Gastroesophageal sphincter (tissue), 4 donors: ENCODE results near the gene GPATCH4. TPM values are rescaled to one million over a fixed set of nuclear protein-coding genes. Genes with fewer than 3 reads are reported as not detected.

Source experiments
- ATAC-seq: fragments of 150-250 bp; one replicate; pipeline ENCODE4 v1.9.1; 2016; ENCODE audit warnings: mild to moderate bottlenecking, moderate library complexity
- H3K27ac ChIP-seq, 4 donors: fragments of 200-600 bp; sonication (generic) in 3 of 4; 1 replicate in 3 of 4; 2 replicates in 1 of 4; pipeline ENCODE4 v1.5.1; 2016 to 2019
- H3K27me3 ChIP-seq: fragments of 200-600 bp; sonication (generic); one replicate; pipeline ENCODE4 v1.5.1; 2019
- H3K36me3 ChIP-seq, 2 donors: fragments of 200-600 bp; sonication (generic); one replicate each; pipeline ENCODE4 v1.5.1; 2019; ENCODE audit warnings: control low read depth in 1 of 2
- H3K4me1 ChIP-seq, 3 donors: fragments of 200-600 bp; sonication (generic); 1 replicate in 2 of 3; 2 replicates in 1 of 3; pipeline ENCODE4 v1.5.1; 2016 to 2019; ENCODE audit warnings: control low read depth in 2 of 3
- H3K4me3 ChIP-seq, 2 donors: fragments of 200-600 bp; sonication (generic); one replicate each; pipeline ENCODE4 v1.5.1; 2019; ENCODE audit warnings: mild to moderate bottlenecking in 1 of 2, moderate library complexity in 1 of 2
- H3K9me3 ChIP-seq, 3 donors: fragments of 200-600 bp; sonication (generic); one replicate each; pipeline ENCODE4 v1.5.1; 2017 to 2019; ENCODE audit warnings: control low read depth in 2 of 3
- CTCF ChIP-seq, 4 experiments: fragments of 200-600 bp in 2 of 4; fragments of 450-650 bp in 2 of 4; sonication (generic) in 1 of 4; IDR thresholded peaks; one replicate each; pipeline ENCODE4 v1.5.1; 2017 to 2019; ENCODE audit warnings: antibody characterized with exemption in 4 of 4, mild to moderate bottlenecking in 2 of 4, moderate library complexity in 2 of 4
- EP300 ChIP-seq: sonication (generic); formaldehyde crosslinking; IDR thresholded peaks from one replicate; pipeline ENCODE4 v1.6.1; 2017; ENCODE audit warnings: antibody characterized with exemption, mild to moderate bottlenecking
- POLR2A ChIP-seq, 2 donors: fragments of 450-650 bp; IDR thresholded peaks; one replicate each; pipeline ENCODE4 v1.6.1; 2017; ENCODE audit warnings: antibody characterized with exemption in 2 of 2, mild to moderate bottlenecking in 2 of 2, moderate library complexity in 1 of 2
- POLR2AphosphoS5 ChIP-seq: sonication (generic); formaldehyde crosslinking; IDR thresholded peaks from one replicate; pipeline ENCODE4 v1.6.1; 2017; ENCODE audit warnings: antibody characterized with exemption
- WGBS, 2 donors: methylation state at CpG; one replicate each; pipeline ENCODE4 v1.1.5; 2018; ENCODE audit warnings: low coverage in 1 of 2; 5-methylcytosine and 5-hydroxymethylcytosine counted together
- total RNA-seq, 4 donors: library from RNA; depleted of rRNA; stranded (reverse); fragments of >200 nt; gene quantifications; one replicate each; pipeline ENCODE4 v1.1.0, GENCODE V29; 2016

GPATCH4 gene
- total RNA-seq, 4 donors from 2014 or later, result 18.4 to 37.2 (median 24.0) TPM

- WGBS, 2 donors, result 35 to 46% methylated on average over 4 to 5 of the region's 11 CpGs
- Histone ChIP-seq H3K4me3 (no peak overlapping the region), H3K9me3 (no peaks in the 10 kb centered on the region), H3K27ac (no peak overlapping the region), H3K4me1 (peaks cover 0 to 11% (median 0%) of the 10 kb centered on the region in 3 donors), H3K36me3 (no peaks in the 10 kb centered on the region), H3K27me3 (no peaks in the 10 kb centered on the region)
- ATAC-seq, result no peak
- TF ChIP-seq POLR2AphosphoS5, result no peak
- TF ChIP-seq CTCF (IDR thresholded peaks at IDR 0.05), result no peak
- TF ChIP-seq POLR2A (IDR thresholded peaks at IDR 0.05), result no peak
- TF ChIP-seq EP300, result no peak
Measured at GRCh38 chr1:156584813-156585212, 16.5 kb downstream of the GPATCH4 start.

- TF ChIP-seq EP300 (no peak), CTCF (IDR thresholded peaks at IDR 0.05) (peak; percentile 92 to 98 (median 93)), POLR2A (IDR thresholded peaks at IDR 0.05) (no peak), POLR2AphosphoS5 (no peak)
- Histone ChIP-seq H3K36me3 (no peaks in the 10 kb centered on the region), H3K4me3 (no peak overlapping the region), H3K27ac (no peak overlapping the region), H3K27me3 (no peaks in the 10 kb centered on the region), H3K4me1 (peaks cover 0 to 11% (median 0%) of the 10 kb centered on the region in 3 donors), H3K9me3 (no peaks in the 10 kb centered on the region)
- peak; percentile 48 for ATAC-seq
- WGBS, 2 donors, result 31 to 42% methylated on average over 12 to 16 of the region's 20 CpGs
Measured at GRCh38 chr1:156583821-156584622, 17.3 kb downstream of the GPATCH4 start.

GRCh38 chr1:156582388-156583017 lies 18.8 kb downstream of the GPATCH4 start:
- no peak overlapping the region for H3K4me3 ChIP-seq
- no peak for ATAC-seq
- H3K27ac ChIP-seq, result no peak overlapping the region
- no CpG with 5 or more reads among the region's 9 CpGs for WGBS, 2 donors
- no peaks in the 10 kb centered on the region for H3K27me3 ChIP-seq
- no peaks in the 10 kb centered on the region for H3K9me3 ChIP-seq
- H3K36me3 ChIP-seq, result no peaks in the 10 kb centered on the region
- TF ChIP-seq CTCF (IDR thresholded peaks at IDR 0.05) (no peak), EP300 (no peak), POLR2A (IDR thresholded peaks at IDR 0.05) (no peak), POLR2AphosphoS5 (no peak)
- peaks cover 0 to 11% (median 0%) of the 10 kb centered on the region in 3 donors for H3K4me1 ChIP-seq

GRCh38 chr1:156581661-156582387 lies 19.5 kb downstream of the GPATCH4 start:
- H3K27ac ChIP-seq, result no peak overlapping the region
- H3K4me1 ChIP-seq, result peaks cover 0 to 11% (median 0%) of the 10 kb centered on the region in 3 donors
- no peaks in the 10 kb centered on the region for H3K36me3 ChIP-seq
- ATAC-seq, result no peak
- H3K9me3 ChIP-seq, result no peaks in the 10 kb centered on the region
- H3K4me3 ChIP-seq, result no peak overlapping the region
- 80% methylated on average over 1 of the region's 21 CpGs; no CpG with 5 or more reads in 1 of the 2 donors for WGBS, 2 donors
- no peaks in the 10 kb centered on the region for H3K27me3 ChIP-seq
- no peak for TF ChIP-seq EP300
- TF ChIP-seq POLR2A (IDR thresholded peaks at IDR 0.05), result no peak
- no peak for TF ChIP-seq POLR2AphosphoS5
- TF ChIP-seq CTCF (IDR thresholded peaks at IDR 0.05), result no peak
